OCI-LY1 (cell line): Measurements from ENCODE around the gene RCAN1.
"Not testable (repeated sequence)": the region's sequence is repeated elsewhere in the genome, so short reads cannot be mapped to it uniquely, and the experiment has no call there.

Experiments used
- H2AFZ ChIP-seq: fragments of 200-600 bp; sonication (generic), shearing (Covaris generic); 2 replicates; pipeline ENCODE4 v1.6.0; 2014; ENCODE audit warnings: antibody characterized with exemption, mild to moderate bottlenecking, low read length
- H3F3A ChIP-seq: fragments of 200-600 bp; sonication (generic), shearing (Covaris generic); 2 replicates; pipeline ENCODE4 v1.6.0; 2014; ENCODE audit warnings: mild to moderate bottlenecking, antibody characterized with exemption, low read length, moderate library complexity; ENCODE audit not compliant: insufficient read depth
- H3K27ac ChIP-seq: fragments of 200-600 bp; sonication (generic); 2 replicates; pipeline ENCODE4 v1.5.1; 2014; ENCODE audit warnings: low read length, mixed run types, mild to moderate bottlenecking, low read depth; ENCODE audit not compliant: poor library complexity, severe bottlenecking
- H3K27me3 ChIP-seq: fragments of 200-600 bp; sonication (generic); 2 replicates; pipeline ENCODE4 v1.6.0; 2014; ENCODE audit warnings: antibody characterized with exemption, mild to moderate bottlenecking, low read length, moderate library complexity; ENCODE audit not compliant: insufficient read depth
- H3K36me3 ChIP-seq: fragments of 200-600 bp; sonication (generic); 2 replicates; pipeline ENCODE4 v1.6.1; 2014; ENCODE audit warnings: mild to moderate bottlenecking, antibody characterized with exemption, low read length, moderate library complexity, mixed read lengths; ENCODE audit not compliant: insufficient read depth
- H3K4me1 ChIP-seq: fragments of 200-600 bp; sonication (generic); 2 replicates; pipeline ENCODE4 v1.5.1; 2014; ENCODE audit warnings: mild to moderate bottlenecking, low read length, moderate library complexity; ENCODE audit not compliant: insufficient read depth, severe bottlenecking
- H3K4me2 ChIP-seq: fragments of 200-600 bp; sonication (generic), shearing (Covaris generic); 2 replicates; pipeline ENCODE4 v1.6.1; 2014; ENCODE audit warnings: low read length
- H3K4me3 ChIP-seq: fragments of 200-600 bp; sonication (generic); 2 replicates; pipeline ENCODE4 v1.5.1; 2014; ENCODE audit warnings: low read length, low read depth, mild to moderate bottlenecking, mixed read lengths; ENCODE audit not compliant: poor library complexity, severe bottlenecking
- H3K79me2 ChIP-seq: fragments of 200-600 bp; shearing (Covaris generic); 2 replicates; pipeline ENCODE4 v1.6.1; 2016; ENCODE audit warnings: mixed run types, low read length, mixed read lengths; ENCODE audit not compliant: insufficient read depth
- H3K9ac ChIP-seq: fragments of 200-600 bp; sonication (generic), shearing (Covaris generic); 2 replicates; pipeline ENCODE4 v1.6.1; 2014; ENCODE audit warnings: mild to moderate bottlenecking, low read length, mixed read lengths
- H3K9me2 ChIP-seq: fragments of 200-600 bp; sonication (generic), shearing (Covaris generic); 2 replicates; pipeline ENCODE4 v1.6.1; 2014; ENCODE audit warnings: low read depth, mild to moderate bottlenecking, low read length, mixed read lengths
- H3K9me3 ChIP-seq: fragments of 200-600 bp; shearing (Covaris generic); 2 replicates; pipeline ENCODE4 v1.6.1; 2014; ENCODE audit warnings: low read length, mixed read lengths
- H4K20me1 ChIP-seq: fragments of 200-600 bp; sonication (generic), shearing (Covaris generic); 2 replicates; pipeline ENCODE4 v1.6.0; 2016; ENCODE audit warnings: mild to moderate bottlenecking, low read length; ENCODE audit not compliant: insufficient read depth
- EZH2 ChIP-seq: fragments of 200-600 bp; sonication (generic), shearing (Covaris generic); IDR thresholded peaks from 2 replicates; pipeline ENCODE4 v1.8.0; 2017; ENCODE audit warnings: borderline replicate concordance, mixed run types, mild to moderate bottlenecking, antibody characterized with exemption, low read length, moderate library complexity, mixed read lengths
- TF ChIP-seq, protein P1 (sequence below): fragments of 200-600 bp; sonication (generic), shearing (Covaris generic); IDR thresholded peaks from 2 replicates; pipeline ENCODE4 v1.5.1; 2017; ENCODE audit warnings: mild to moderate bottlenecking, antibody characterized with exemption, low read length, moderate library complexity, mixed read lengths

The RCAN1 gene

DNA sequence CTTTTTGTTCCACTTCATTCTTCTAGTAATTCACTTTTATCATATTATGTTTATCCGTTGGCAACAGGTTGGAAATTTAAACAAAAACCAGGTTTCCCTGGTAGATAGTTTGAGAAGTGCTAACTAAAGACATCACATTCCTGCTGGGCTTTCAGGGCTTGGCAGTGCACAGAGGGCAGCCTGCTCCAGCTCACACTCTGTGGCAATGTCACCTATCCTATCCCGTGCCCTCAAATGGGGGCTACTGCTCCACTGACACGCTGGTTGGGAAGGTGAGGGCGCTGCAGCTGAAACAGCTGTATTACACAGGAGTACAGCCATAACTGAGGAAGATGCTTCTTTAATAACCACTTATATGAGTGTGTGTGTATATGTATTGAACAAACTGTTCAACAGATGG, 49.7 kb downstream of the RCAN1 start:
- no peak overlapping the region for H3K27ac ChIP-seq
- peaks cover 10% of the 10 kb centered on the region for H3K27me3 ChIP-seq
- H2AFZ ChIP-seq: no peak overlapping the region
- H4K20me1 ChIP-seq: no peaks in the 10 kb centered on the region
- H3K36me3 ChIP-seq: no peaks in the 10 kb centered on the region
- H3F3A ChIP-seq: no peaks in the 10 kb centered on the region
- H3K4me2 ChIP-seq: no peak overlapping the region
- H3K9ac ChIP-seq: no peak overlapping the region
- no peaks in the 10 kb centered on the region for H3K9me3 ChIP-seq
- no peaks in the 10 kb centered on the region for H3K79me2 ChIP-seq
- TF ChIP-seq, protein P1, sequence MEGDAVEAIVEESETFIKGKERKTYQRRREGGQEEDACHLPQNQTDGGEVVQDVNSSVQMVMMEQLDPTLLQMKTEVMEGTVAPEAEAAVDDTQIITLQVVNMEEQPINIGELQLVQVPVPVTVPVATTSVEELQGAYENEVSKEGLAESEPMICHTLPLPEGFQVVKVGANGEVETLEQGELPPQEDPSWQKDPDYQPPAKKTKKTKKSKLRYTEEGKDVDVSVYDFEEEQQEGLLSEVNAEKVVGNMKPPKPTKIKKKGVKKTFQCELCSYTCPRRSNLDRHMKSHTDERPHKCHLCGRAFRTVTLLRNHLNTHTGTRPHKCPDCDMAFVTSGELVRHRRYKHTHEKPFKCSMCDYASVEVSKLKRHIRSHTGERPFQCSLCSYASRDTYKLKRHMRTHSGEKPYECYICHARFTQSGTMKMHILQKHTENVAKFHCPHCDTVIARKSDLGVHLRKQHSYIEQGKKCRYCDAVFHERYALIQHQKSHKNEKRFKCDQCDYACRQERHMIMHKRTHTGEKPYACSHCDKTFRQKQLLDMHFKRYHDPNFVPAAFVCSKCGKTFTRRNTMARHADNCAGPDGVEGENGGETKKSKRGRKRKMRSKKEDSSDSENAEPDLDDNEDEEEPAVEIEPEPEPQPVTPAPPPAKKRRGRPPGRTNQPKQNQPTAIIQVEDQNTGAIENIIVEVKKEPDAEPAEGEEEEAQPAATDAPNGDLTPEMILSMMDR: no peak
- TF ChIP-seq EZH2: no peak
- H3K4me3 ChIP-seq: no peak overlapping the region
- no peaks in the 10 kb centered on the region for H3K9me2 ChIP-seq
- H3K4me1 ChIP-seq: no peaks in the 10 kb centered on the region

- not testable (repeated sequence) for H3F3A ChIP-seq, H3K9ac ChIP-seq, H2AFZ ChIP-seq, H3K9me3 ChIP-seq, H3K36me3 ChIP-seq, H3K27me3 ChIP-seq, H3K79me2 ChIP-seq, H3K4me2 ChIP-seq, H3K9me2 ChIP-seq, H3K4me3 ChIP-seq, H3K4me1 ChIP-seq, H4K20me1 ChIP-seq, H3K27ac ChIP-seq
These were observed 51.5 kb downstream of the RCAN1 start for GRCh38 chr21:34563370-34563769.

GRCh38 chr21:34561806-34562205, 53.1 kb downstream of the RCAN1 start:
- H3K79me2 ChIP-seq: no peaks in the 10 kb centered on the region
- H3K27ac ChIP-seq: no peak overlapping the region
- TF ChIP-seq, protein P1: no peak
- TF ChIP-seq EZH2: no peak
- no peaks in the 10 kb centered on the region for H3K9me3 ChIP-seq
- no peak overlapping the region for H3K4me3 ChIP-seq
- H3K27me3 ChIP-seq: peaks cover 10% of the 10 kb centered on the region
- H3K9ac ChIP-seq: no peak overlapping the region
- H3K9me2 ChIP-seq: no peaks in the 10 kb centered on the region
- no peak overlapping the region for H2AFZ ChIP-seq
- H3F3A ChIP-seq: no peaks in the 10 kb centered on the region
- H4K20me1 ChIP-seq: no peaks in the 10 kb centered on the region
- H3K4me2 ChIP-seq: no peak overlapping the region
- no peaks in the 10 kb centered on the region for H3K4me1 ChIP-seq
- no peaks in the 10 kb centered on the region for H3K36me3 ChIP-seq

GRCh38 chr21:34560609-34561008, 54.3 kb downstream of the RCAN1 start:
- H3K36me3 ChIP-seq: no peaks in the 10 kb centered on the region
- H3K79me2 ChIP-seq: no peaks in the 10 kb centered on the region
- H3K4me1 ChIP-seq: no peaks in the 10 kb centered on the region
- no peak overlapping the region for H3K9ac ChIP-seq
- H3K9me3 ChIP-seq: no peaks in the 10 kb centered on the region
- no peak overlapping the region for H3K27ac ChIP-seq
- no peaks in the 10 kb centered on the region for H3F3A ChIP-seq
- no peak overlapping the region for H3K4me3 ChIP-seq
- no peaks in the 10 kb centered on the region for H4K20me1 ChIP-seq
- H3K9me2 ChIP-seq: no peaks in the 10 kb centered on the region
- peaks cover 6% of the 10 kb centered on the region for H3K27me3 ChIP-seq
- H3K4me2 ChIP-seq: no peak overlapping the region
- no peak for TF ChIP-seq EZH2
- TF ChIP-seq, protein P1: no peak
- H2AFZ ChIP-seq: no peak overlapping the region
